RWPE2 (cell line): ENCODE measurements around the gene P2RY11.

ENCODE experiments used
- ATAC-seq: fragments of 200-7000 bp; cut with Tn5 transposase; 3 replicates; pipeline ENCODE4 v1.9.1; 2021; ENCODE audit warnings: low read depth
- DNase-seq: peaks from one replicate; pipeline ENCODE4 v3.0.0-alpha.2; 2020; ENCODE audit warnings: low spot score
- H3K27ac ChIP-seq: fragments of 450-650 bp; 2 replicates; pipeline ENCODE4 v1.5.1; 2017; ENCODE audit warnings: mild to moderate bottlenecking; ENCODE audit not compliant: poor library complexity, severe bottlenecking
- H3K27me3 ChIP-seq: fragments of 250-450 bp; sonication (Bioruptor Pico); 2 replicates; pipeline ENCODE4 v1.5.1; 2021; ENCODE audit warnings: mild to moderate bottlenecking, moderate library complexity; ENCODE audit not compliant: insufficient read depth, poor library complexity, severe bottlenecking
- H3K36me3 ChIP-seq: fragments of 250-450 bp; sonication (Bioruptor Pico); 2 replicates; pipeline ENCODE4 v1.5.1; 2020; ENCODE audit warnings: low read depth, mild to moderate bottlenecking, moderate library complexity
- H3K4me1 ChIP-seq: fragments of 250-450 bp; sonication (Bioruptor Pico); 2 replicates; pipeline ENCODE4 v1.5.1; 2021; ENCODE audit warnings: mild to moderate bottlenecking, moderate library complexity; ENCODE audit not compliant: insufficient read depth, poor library complexity, severe bottlenecking
- H3K4me3 ChIP-seq: fragments of 250-450 bp; sonication (Bioruptor Pico); 2 replicates; pipeline ENCODE4 v1.5.1; 2021; ENCODE audit warnings: mild to moderate bottlenecking, moderate library complexity; ENCODE audit not compliant: severe bottlenecking
- H3K9me3 ChIP-seq: fragments of 250-450 bp; sonication (Bioruptor Pico); 2 replicates; pipeline ENCODE4 v1.5.1; 2021; ENCODE audit warnings: mild to moderate bottlenecking, moderate library complexity; ENCODE audit not compliant: severe bottlenecking
- TF ChIP-seq, protein P1 (sequence below): fragments of 450-650 bp; IDR thresholded peaks from one replicate; pipeline ENCODE4 v1.5.1; 2017; ENCODE audit warnings: mild to moderate bottlenecking, moderate library complexity; ENCODE audit not compliant: poor library complexity, severe bottlenecking

P2RY11 gene

DNA sequence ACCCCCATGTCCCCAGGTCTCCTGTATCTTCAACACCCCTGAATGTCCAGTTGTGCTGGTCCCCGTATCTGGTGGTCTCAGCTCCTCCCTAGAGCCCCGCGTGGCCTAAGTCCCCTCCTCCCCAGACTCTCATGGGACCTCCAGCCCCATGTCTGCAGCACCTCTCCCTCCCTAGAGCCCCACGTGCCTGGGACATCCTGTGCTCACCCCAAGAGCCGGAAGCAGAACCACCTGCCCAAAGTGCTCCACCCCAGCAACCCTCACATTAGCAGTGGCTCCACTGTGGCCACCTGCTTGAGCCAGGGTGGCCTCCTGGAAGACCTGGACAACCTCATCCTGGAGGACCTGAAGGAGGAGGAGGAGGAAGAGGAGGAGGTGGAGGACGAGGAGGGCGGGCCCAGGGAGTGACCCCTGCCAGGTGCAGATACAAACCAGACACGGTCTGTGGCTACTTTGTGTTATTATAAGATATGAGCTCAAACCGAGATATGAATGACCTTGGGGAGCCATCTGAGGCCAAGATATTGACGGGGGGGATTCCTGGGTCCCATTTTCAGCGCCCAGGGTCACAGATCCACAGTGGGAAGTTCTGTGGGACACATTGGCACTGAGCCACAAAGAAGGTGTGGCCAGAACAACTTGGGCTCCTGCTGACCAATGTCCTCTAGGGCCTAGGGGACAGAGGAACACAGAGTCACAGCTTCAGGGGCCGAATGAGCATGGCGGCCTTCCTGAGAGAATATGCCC lies 19.4 kb upstream of the P2RY11 start:
- ATAC-seq: no peak

DNA sequence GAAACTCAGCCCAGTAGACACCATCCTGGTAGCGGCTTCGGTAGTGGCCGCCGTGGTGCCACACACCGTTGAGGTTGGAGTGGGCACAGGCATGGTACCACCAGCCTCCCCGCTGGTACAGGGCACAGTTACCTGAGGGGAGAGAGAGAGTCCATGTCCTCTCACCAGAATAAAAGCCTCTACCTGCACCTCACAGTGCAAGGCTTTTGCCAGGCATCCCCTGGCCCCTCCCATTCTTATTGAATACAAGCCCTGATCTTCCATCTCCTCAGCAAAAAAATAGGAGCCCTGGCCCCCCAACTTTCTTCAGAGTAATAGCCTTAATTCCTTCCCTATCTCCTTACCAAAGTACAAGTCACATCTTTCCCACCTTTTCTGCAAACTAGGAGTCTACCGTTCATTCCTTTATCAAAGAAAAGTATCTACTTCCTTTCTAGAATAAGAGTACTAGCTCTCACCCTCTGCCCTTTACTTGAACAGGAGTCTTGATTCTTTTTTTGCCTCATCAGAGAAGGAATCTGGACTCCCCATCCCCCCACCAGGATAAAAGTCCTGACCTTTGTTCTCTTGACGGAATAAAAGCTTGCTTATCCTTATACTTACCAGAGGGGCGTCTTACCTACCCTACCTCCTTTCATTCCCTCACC lies 18.7 kb upstream of the P2RY11 start:
- H3K9me3 ChIP-seq: no peaks in the 10 kb centered on the region
- H3K4me1 ChIP-seq: peaks cover 5% of the 10 kb centered on the region
- TF ChIP-seq, protein P1, sequence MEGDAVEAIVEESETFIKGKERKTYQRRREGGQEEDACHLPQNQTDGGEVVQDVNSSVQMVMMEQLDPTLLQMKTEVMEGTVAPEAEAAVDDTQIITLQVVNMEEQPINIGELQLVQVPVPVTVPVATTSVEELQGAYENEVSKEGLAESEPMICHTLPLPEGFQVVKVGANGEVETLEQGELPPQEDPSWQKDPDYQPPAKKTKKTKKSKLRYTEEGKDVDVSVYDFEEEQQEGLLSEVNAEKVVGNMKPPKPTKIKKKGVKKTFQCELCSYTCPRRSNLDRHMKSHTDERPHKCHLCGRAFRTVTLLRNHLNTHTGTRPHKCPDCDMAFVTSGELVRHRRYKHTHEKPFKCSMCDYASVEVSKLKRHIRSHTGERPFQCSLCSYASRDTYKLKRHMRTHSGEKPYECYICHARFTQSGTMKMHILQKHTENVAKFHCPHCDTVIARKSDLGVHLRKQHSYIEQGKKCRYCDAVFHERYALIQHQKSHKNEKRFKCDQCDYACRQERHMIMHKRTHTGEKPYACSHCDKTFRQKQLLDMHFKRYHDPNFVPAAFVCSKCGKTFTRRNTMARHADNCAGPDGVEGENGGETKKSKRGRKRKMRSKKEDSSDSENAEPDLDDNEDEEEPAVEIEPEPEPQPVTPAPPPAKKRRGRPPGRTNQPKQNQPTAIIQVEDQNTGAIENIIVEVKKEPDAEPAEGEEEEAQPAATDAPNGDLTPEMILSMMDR: no peak
- peaks cover 25% of the 10 kb centered on the region for H3K36me3 ChIP-seq
- no peak for ATAC-seq
- H3K4me3 ChIP-seq: no peak overlapping the region
- no peaks in the 10 kb centered on the region for H3K27me3 ChIP-seq
- no peak for DNase-seq
- no peak overlapping the region for H3K27ac ChIP-seq

More for the DNA sequence above, 19.4 kb upstream of the P2RY11 start:
- Histone ChIP-seq H3K9me3 (no peaks in the 10 kb centered on the region), H3K27me3 (no peaks in the 10 kb centered on the region), H3K4me1 (peaks cover 5% of the 10 kb centered on the region), H3K4me3 (no peak overlapping the region), H3K27ac (no peak overlapping the region), H3K36me3 (peaks cover 25% of the 10 kb centered on the region)
- TF ChIP-seq, protein P1: no peak
- no peak for DNase-seq

DNA sequence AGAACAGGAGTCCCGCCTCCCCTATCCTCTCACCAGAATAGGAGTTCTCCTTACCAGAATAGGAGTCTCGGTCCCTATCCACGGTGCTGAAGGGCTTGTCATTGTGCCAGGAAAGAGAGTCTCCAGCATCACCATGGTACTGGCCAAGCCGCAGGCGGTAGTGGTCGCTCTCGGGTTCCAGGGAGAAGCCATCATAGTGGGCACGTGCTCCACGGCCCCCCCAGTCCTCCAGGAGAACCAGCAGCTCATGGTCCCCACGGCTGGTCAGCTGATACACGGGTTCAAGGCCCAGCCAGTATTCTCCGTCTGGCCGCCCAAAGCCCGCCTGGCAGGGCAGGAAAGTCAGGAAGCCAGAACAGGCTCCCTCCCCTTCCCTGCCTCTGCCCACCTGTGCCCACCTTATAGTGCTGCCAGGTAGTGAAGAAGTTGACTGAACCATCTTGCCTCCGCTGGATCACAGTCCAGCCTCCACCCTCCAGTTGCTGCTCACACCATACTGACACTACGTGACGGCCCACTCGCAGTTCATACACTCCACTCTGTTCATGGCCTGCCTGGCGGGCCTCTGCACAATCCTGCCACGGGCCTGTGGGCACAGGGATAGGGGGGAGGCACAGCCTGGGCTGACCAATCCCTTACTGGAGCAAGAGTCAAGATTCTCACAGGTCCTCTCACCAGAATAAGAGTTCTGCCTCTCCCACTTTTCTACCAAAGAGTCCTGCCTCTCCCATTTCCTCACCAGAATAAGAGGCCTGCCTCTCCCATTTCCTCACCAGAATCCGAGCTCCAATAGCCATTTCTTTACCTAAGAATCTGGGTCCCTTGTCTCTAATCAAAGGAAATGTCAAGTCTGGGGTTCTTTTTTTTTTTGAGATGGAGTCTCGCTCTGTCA lies 18.0 kb upstream of the P2RY11 start:
- no peak for DNase-seq
- no peaks in the 10 kb centered on the region for H3K27me3 ChIP-seq

DNA sequence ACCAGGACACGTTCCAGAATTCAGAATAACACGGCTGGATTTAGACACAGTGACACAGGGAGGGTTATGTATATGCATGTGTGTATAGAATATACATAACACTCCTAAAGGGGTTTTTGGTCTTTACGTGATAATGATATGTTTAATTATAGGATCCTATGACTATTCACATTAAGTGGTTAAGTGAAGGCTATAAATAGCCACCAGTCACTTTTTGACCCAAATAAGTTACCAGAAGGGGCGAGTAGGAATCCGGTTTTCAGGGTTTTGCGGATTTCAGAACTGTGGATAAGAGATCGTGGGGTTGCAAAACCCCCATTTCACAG lies 15.9 kb upstream of the P2RY11 start:
- peak overlapping the region; percentile 5 for H3K4me3 ChIP-seq
- no peak for ATAC-seq

More for the DNA sequence above, 18.0 kb upstream of the P2RY11 start:
- Histone ChIP-seq H3K36me3 (peaks cover 25% of the 10 kb centered on the region), H3K4me3 (no peak overlapping the region), H3K9me3 (no peaks in the 10 kb centered on the region), H3K4me1 (peaks cover 5% of the 10 kb centered on the region), H3K27ac (no peak overlapping the region)
- ATAC-seq: no peak
- TF ChIP-seq, protein P1: no peak

More for the DNA sequence above, 15.9 kb upstream of the P2RY11 start:
- no peak overlapping the region for H3K27ac ChIP-seq
- no peaks in the 10 kb centered on the region for H3K27me3 ChIP-seq
- TF ChIP-seq, protein P1: no peak
- peaks cover 5% of the 10 kb centered on the region for H3K4me1 ChIP-seq
- DNase-seq: no peak
- peaks cover 9% of the 10 kb centered on the region for H3K36me3 ChIP-seq
- H3K9me3 ChIP-seq: no peaks in the 10 kb centered on the region
